Stomach (tissue), 9 donors: ENCODE measurements around the gene ZFP14. TPM values are rescaled to one million over a fixed set of nuclear protein-coding genes. Genes with fewer than 3 reads are reported as not detected.

Source experiments
- DNase-seq, 2 donors: peaks; one replicate each; pipeline versions ENCODE4 v3.0.0 to v3.0.0-alpha.2; 2013 to 2019
- H3K27ac ChIP-seq, 5 donors: fragments of 200-600 bp in 4 of 5; sonication (generic) in 4 of 5; one replicate each; pipeline ENCODE4 v1.5.1; 2013 to 2019; ENCODE audit warnings: mild to moderate bottlenecking in 1 of 5, moderate library complexity in 1 of 5
- H3K27me3 ChIP-seq, 3 donors: fragments of 200-600 bp; sonication (generic); one replicate each; pipeline ENCODE4 v1.5.1; 2017 to 2019; ENCODE audit warnings: mixed run types in 1 of 3
- H3K36me3 ChIP-seq, 4 donors: fragments of 200-600 bp; sonication (generic); 1 replicate in 3 of 4; 2 replicates in 1 of 4; pipeline ENCODE4 v1.5.1; 2016 to 2019
- H3K4me1 ChIP-seq, 4 donors: fragments of 200-600 bp; sonication (generic); one replicate each; pipeline ENCODE4 v1.5.1; 2016 to 2019
- H3K4me3 ChIP-seq, 4 donors: fragments of 200-600 bp; sonication (generic) in 3 of 4; one replicate each; pipeline ENCODE4 v1.5.1; 2016 to 2019; ENCODE audit warnings: mild to moderate bottlenecking in 1 of 4
- H3K9me3 ChIP-seq, 4 donors: fragments of 200-600 bp; sonication (generic); one replicate each; pipeline ENCODE4 v1.5.1; 2016 to 2019
- CTCF ChIP-seq, 7 experiments: fragments of 450-650 bp in 4 of 7; fragments of 200-600 bp in 3 of 7; sonication (generic) in 3 of 7; IDR thresholded peaks; one replicate each; pipeline ENCODE4 v1.5.1; 2016 to 2019; ENCODE audit warnings: antibody characterized with exemption in 7 of 7, control low read depth in 2 of 7, mild to moderate bottlenecking in 1 of 7
- EP300 ChIP-seq: sonication (generic); formaldehyde crosslinking; IDR thresholded peaks from one replicate; pipeline ENCODE4 v1.6.1; 2017; ENCODE audit warnings: antibody characterized with exemption
- POLR2A ChIP-seq, 4 donors: fragments of 450-650 bp; IDR thresholded peaks; one replicate each; pipeline ENCODE4 v1.6.1; 2016; ENCODE audit warnings: antibody characterized with exemption in 4 of 4, control low read depth in 2 of 4, mild to moderate bottlenecking in 1 of 4, moderate library complexity in 1 of 4
- POLR2AphosphoS5 ChIP-seq, 3 donors: sonication (generic); formaldehyde crosslinking; IDR thresholded peaks; one replicate each; pipeline ENCODE4 v1.6.1; 2016; ENCODE audit warnings: antibody characterized with exemption in 3 of 3
- WGBS, 5 donors: extraction: QIAGEN DNeasy Blood & Tissue Kit in 3 of 5; methylation state at CpG; one replicate each; pipeline versions ENCODE4 v1.1.5 to v1.1.7; 2013 to 2018; 5-methylcytosine and 5-hydroxymethylcytosine counted together
- intact Hi-C: fragments of 100-400 bp; cut with DNase I; formaldehyde crosslinking; loops from one replicate; pipeline ENCODE4 v1.15.1; 2023; ENCODE audit warnings: low total_unique reads
- polyA plus RNA-seq, 3 donors: library from polyadenylated mRNA; stranded (reverse); fragments of 200-250 nt; gene quantifications; one replicate each; pipeline ENCODE4 v1.2.3, GENCODE V29; 2013
- total RNA-seq, 5 donors: library from RNA; depleted of rRNA; stranded (reverse); fragments of >200 nt; gene quantifications; one replicate each; pipeline versions ENCODE4 v1.1.0 to v1.2.3, GENCODE V29; 2014 to 2016
- donor health status: healthy with polysubstance abuse.
- donor health status: Bipolar disorder and iron deficiency.
- donor health status: healthy.

Gene ZFP14
- total and polyA plus RNA-seq, 8 donors = 0.29 to 9.2 (median 2.7) TPM

DNA sequence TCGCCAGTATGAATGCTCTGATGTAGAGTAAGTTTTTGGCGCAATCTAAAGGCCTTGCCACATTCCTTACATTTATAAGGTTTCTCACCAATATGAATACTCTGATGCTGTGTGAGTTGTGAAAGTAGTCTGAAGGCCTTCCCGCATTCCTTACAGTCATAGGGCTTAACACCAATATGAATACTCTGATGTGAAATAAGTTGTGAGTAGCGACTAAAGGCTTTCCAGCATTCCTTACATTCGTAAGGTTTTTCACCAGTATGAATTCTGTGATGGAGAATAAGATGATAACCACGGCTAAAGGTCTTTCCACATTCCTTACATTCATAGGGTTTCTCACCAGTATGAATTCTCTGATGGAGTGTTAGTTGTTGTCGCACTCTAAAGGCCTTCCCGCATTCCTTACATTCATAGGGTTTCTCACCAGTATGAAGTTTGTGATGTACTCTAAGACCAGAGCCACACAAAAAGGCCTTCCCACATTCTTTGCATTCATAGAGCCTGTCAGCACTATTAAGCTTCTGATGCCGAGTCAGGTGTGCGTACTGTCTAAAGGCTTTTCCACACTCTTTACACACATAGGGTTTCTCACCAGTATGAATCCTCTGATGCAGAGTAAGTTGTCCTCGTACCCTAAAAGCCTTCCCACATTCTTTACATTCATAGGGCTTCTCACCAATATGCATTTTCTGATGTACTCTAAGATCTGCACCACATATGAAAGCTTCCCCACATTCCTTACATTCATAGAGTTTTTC is 14.1 kb upstream of the ZFP14 start:
- DNase-seq = no peak
- no peaks in the 10 kb centered on the region for H3K4me1 ChIP-seq
- H3K27me3 ChIP-seq = no peaks in the 10 kb centered on the region
- intact Hi-C loops = no loop called here
- H3K9me3 ChIP-seq = peaks cover 44 to 97% (median 88%) of the 10 kb centered on the region in 4 donors
- H3K27ac ChIP-seq = no peak overlapping the region
- no peak for TF ChIP-seq EP300
- no peak for TF ChIP-seq POLR2AphosphoS5 (IDR thresholded peaks at IDR 0.05)
- no peak for TF ChIP-seq CTCF (IDR thresholded peaks at IDR 0.05)
- no peak for TF ChIP-seq POLR2A (IDR thresholded peaks at IDR 0.05)
- H3K4me3 ChIP-seq = no peak overlapping the region
- H3K36me3 ChIP-seq = peaks cover 21 to 64% (median 60%) of the 10 kb centered on the region in 4 donors
- WGBS, 5 donors = 96 to 99% (median 97%) methylated on average over 11 of the region's 11 CpGs

GRCh38 chr19:36379510-36379819 is 464 bp upstream of the ZFP14 start:
- Histone ChIP-seq H3K4me1 (peaks cover 9 to 22% (median 15%) of the 10 kb centered on the region in 4 donors), H3K27ac (peak overlapping the region; percentile 78 to 92 (median 89)), H3K9me3 (peaks cover 0 to 20% (median 0%) of the 10 kb centered on the region in 4 donors), H3K27me3 (no peaks in the 10 kb centered on the region), H3K4me3 (peak overlapping the region; percentile 64 to 85 (median 66)), H3K36me3 (no peaks in the 10 kb centered on the region)
- 49 to 62% (median 59%) methylated on average over 7 to 10 of the region's 10 CpGs for WGBS, 5 donors
- TF ChIP-seq EP300 (no peak), POLR2A (IDR thresholded peaks at IDR 0.05) (no peak), CTCF (IDR thresholded peaks at IDR 0.05) (no peak), POLR2AphosphoS5 (IDR thresholded peaks at IDR 0.05) (no peak)
- intact Hi-C loops = no loop called here
- no peak for DNase-seq

DNA sequence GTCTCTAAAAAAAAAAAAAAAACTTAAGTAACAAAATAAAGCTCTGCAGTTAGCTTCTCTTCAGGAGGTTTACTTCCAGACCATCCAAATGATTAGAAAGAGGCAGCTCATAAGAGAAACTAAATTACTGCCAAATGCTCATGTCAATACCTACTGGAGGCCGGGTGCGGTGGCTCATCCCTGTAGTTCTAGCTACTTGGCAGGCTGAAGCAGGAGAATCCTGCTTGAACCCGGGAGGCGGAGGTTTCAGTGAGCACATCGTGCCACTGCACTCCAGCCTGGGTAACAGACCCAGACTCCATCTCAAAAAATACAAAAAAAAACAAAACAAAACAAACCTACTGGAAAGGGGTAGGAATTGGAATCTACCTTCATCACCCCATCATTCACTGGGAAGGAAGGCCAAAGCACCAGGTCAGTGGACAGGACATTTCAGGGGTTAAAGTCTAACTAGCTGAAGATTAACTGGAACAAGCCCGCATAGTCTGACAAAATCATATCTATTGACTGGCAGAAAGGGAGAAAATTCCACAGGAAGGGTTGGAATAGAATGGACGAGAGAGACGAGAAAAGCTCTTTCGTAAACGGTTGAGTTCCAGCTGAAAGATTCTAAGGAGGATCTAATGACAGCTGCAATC is 1.3 kb downstream of the ZFP14 start:
- peak overlapping the region in 3 of 4 donors; percentile 66 to 85 (median 67) for H3K4me3 ChIP-seq
- peaks cover 0 to 21% (median 5%) of the 10 kb centered on the region in 4 donors for H3K9me3 ChIP-seq
- peak overlapping the region in 4 of 5 donors; percentile 78 to 90 (median 88) for H3K27ac ChIP-seq
- DNase-seq = peak in 1 of 2 donors; percentile 7
- WGBS, 5 donors = 53 to 70% (median 56%) methylated on average over 9 to 10 of the region's 10 CpGs
- H3K27me3 ChIP-seq = no peaks in the 10 kb centered on the region
- peaks cover 9 to 22% (median 15%) of the 10 kb centered on the region in 4 donors for H3K4me1 ChIP-seq
- H3K36me3 ChIP-seq = no peaks in the 10 kb centered on the region
- intact Hi-C loops = no loop called here
- TF ChIP-seq EP300 (no peak), CTCF (IDR thresholded peaks at IDR 0.05) (no peak), POLR2A (IDR thresholded peaks at IDR 0.05) (no peak), POLR2AphosphoS5 (IDR thresholded peaks at IDR 0.05) (no peak)

DNA sequence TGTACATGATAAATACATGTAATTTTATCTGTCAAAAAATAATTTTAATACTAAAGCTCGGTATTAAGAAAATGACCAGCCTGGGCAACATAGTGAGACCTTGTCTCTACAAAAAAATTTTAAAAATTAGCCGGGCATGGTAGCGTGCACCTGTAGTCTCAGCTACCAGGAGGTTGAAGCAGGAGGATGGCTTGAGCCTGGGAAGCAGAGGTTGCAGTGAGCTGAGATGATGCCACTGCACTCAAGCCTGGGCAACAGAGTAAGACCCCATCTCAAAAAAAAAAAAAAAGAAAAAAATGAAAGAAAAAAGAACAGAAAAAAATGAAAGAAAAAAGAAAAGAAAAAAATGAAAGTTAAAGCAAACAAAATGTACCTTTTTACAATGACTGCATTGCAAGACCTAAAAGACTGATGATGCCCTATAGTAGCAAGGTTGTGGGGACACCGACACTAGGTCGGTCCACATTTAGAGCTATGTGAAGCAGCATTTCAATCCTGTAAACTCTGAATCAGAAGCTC is 5.3 kb downstream of the ZFP14 start:
- 95 to 99% (median 97%) methylated on average over 5 of the region's 5 CpGs for WGBS, 5 donors
- Histone ChIP-seq H3K4me1 (peaks cover 9 to 17% (median 12%) of the 10 kb centered on the region in 4 donors), H3K27ac (no peak overlapping the region), H3K27me3 (no peaks in the 10 kb centered on the region), H3K9me3 (peaks cover 0 to 43% (median 21%) of the 10 kb centered on the region in 4 donors), H3K36me3 (peaks cover 0 to 18% (median 0%) of the 10 kb centered on the region in 4 donors), H3K4me3 (no peak overlapping the region)
- TF ChIP-seq POLR2AphosphoS5 (IDR thresholded peaks at IDR 0.05) (no peak), POLR2A (IDR thresholded peaks at IDR 0.05) (no peak), EP300 (no peak), CTCF (IDR thresholded peaks at IDR 0.05) (no peak)
- intact Hi-C loops = no loop called here
- DNase-seq = no peak
